Measurements from ENCODE around the gene CDC42EP5.
A peak's percentile ranks its signal among the peaks of the same experiment; 100 is the strongest.

The CDC42EP5 gene

DNA sequence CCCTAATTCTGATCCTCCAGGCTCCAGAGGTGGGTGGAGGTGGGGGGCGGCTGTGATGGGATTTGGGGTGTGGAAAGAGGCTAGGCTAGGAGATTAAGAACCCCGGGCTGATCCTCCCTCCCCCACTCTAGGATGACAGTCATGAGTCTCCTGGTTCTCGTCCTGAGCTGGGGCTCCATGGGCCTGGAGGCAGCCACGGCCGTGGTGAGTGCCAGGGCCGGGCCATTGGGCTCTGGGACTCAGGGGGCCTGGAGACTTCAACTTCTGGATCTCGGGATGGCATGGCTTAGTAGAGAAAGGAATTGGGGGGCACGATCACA is 44.0 kb downstream of the CDC42EP5 start:
- no peak overlapping the region for H4K91ac ChIP-seq (ENCODE audit: low read depth, low read length, poor library complexity)
- peak overlapping the region; percentile 5 for H3K18ac ChIP-seq (ENCODE audit: low read length)
- H3K4ac ChIP-seq (ENCODE audit: low read length): no peak overlapping the region
- H3K14ac ChIP-seq (ENCODE audit: low read length): no peak overlapping the region
- H4K8ac ChIP-seq (ENCODE audit: low read depth, low read length): no peak overlapping the region
- H3K23ac ChIP-seq (ENCODE audit: low read depth, low read length, poor library complexity): no peak overlapping the region
- H3K27ac ChIP-seq (replicated peaks; ENCODE audit: low read length): peak overlapping the region; percentile 83
- no peak overlapping the region for H2AK5ac ChIP-seq (ENCODE audit: low read depth, low read length)
- no peak overlapping the region for H2BK12ac ChIP-seq (ENCODE audit: low read length)
- peaks cover 0 to 2% of the 10 kb centered on the region in 2 donors for H3K9me3 ChIP-seq (replicated peaks in 1 of 2; ENCODE audit: control insufficient read depth in 2 of 2, insufficient read depth in 1 of 2, low read depth in 1 of 2, low read length in 2 of 2)
- H2BK5ac ChIP-seq (ENCODE audit: low read length): no peak overlapping the region
- H3K36me3 ChIP-seq (replicated peaks in 1 of 2; ENCODE audit: control insufficient read depth in 2 of 2, insufficient read depth in 2 of 2, low read length in 2 of 2): peaks cover 35 to 51% of the 10 kb centered on the region in 2 donors
- peak overlapping the region; percentile 90 for H2BK15ac ChIP-seq (ENCODE audit: low read length)
- WGBS, 2 donors (ENCODE audit: extremely low coverage in 2 of 2, insufficient read length in 2 of 2, insufficient replicate concordance in 1 of 2): no CpG with 5 or more reads among the region's 8 CpGs
- no peak overlapping the region for H2BK120ac ChIP-seq (ENCODE audit: low read depth, low read length)
- H3K4me1 ChIP-seq (ENCODE audit: control insufficient read depth in 2 of 2, insufficient read depth in 1 of 2, low read depth in 1 of 2, low read length in 2 of 2): peaks cover 7 to 44% of the 10 kb centered on the region in 2 donors
- no peak overlapping the region for H3K4me3 ChIP-seq (ENCODE audit: low read length in 2 of 2)
- no peak overlapping the region for H2AFZ ChIP-seq (ENCODE audit: low read length)
- H3K9ac ChIP-seq (ENCODE audit: low read depth, low read length, poor library complexity): no peak overlapping the region
- H3K79me1 ChIP-seq (ENCODE audit: low read depth, low read length): peaks cover 12% of the 10 kb centered on the region
- DNase-seq (ENCODE audit: low spot score): no peak
- peak overlapping the region; percentile 19 for H3K4me2 ChIP-seq (ENCODE audit: insufficient read depth, low read length, poor library complexity, severe bottlenecking)
- no peaks in the 10 kb centered on the region for H3K27me3 ChIP-seq (ENCODE audit: control insufficient read depth in 3 of 3, insufficient read depth in 3 of 3, low read depth in 1 of 3, low read length in 3 of 3)

DNA sequence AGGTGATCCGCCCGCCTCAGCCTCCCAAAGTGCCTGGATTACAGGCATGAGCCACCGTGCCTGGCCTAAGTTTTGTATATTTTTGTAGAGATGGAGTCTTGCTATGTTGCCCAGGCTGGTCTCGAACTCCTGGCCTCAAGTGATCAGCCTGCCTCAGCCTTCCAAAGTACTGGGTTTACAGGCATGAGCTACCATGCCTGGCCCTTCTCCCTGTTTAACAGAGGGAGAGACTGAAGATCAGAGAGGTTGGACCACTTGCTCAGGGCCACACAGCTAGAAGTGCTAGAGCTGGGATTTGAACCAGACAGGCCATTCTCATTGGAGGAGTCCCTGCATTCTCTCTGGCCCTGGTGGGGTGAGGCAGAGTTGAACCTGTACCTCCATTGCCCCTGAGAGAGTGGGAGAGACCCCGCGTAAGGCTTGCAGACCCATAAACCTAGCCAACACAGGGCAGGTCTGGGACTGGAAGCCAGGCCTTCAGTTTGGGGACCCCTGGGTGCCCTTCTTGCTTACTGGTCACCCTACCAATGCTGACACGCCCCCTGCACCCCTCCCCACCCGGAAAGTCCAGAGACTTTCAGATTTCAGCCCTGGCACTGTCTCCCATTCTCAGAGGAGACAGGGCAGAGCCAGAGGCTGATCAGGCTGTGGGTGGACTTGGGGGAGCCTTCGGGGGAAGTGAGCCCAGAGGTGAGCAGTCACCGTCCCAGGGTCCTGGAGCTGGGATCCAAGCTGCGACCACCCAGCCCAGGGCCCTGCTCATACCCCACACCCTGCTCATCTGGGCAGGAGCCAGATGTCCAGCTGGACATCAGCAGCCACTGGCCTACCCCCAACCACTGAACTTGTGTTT is 44.5 kb downstream of the CDC42EP5 start:
- peaks cover 13% of the 10 kb centered on the region for H3K79me1 ChIP-seq (ENCODE audit: low read depth, low read length)
- no CpG with 5 or more reads among the region's 11 CpGs for WGBS, 2 donors (ENCODE audit: extremely low coverage in 2 of 2, insufficient read length in 2 of 2, insufficient replicate concordance in 1 of 2)

DNA sequence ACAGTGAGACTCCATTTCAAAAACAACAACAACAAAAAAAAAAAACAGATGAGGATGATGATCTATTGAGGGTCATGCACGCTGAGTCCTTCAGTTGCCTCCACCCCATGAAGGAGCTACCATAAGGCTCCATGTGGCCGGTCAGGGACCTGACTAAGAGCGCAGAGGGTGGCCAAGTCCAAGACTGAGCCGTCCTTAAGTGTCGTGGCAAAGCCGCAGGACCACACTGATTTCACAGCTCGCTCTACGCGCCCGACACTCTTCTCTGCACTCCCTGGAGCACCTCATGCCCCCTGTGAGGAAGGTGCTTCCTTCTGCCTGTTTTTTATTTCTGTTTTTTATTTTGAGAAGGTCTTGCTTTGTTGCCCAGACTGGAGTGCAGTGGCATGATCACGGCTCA is 45.5 kb downstream of the CDC42EP5 start:
- Histone ChIP-seq H3K14ac (ENCODE audit: low read length) (no peak overlapping the region), H2BK5ac (ENCODE audit: low read length) (no peak overlapping the region), H4K8ac (ENCODE audit: low read depth, low read length) (no peak overlapping the region), H3K4me3 (ENCODE audit: low read length in 2 of 2) (no peak overlapping the region), H2BK15ac (ENCODE audit: low read length) (no peak overlapping the region), H3K27me3 (ENCODE audit: control insufficient read depth in 3 of 3, insufficient read depth in 3 of 3, low read depth in 1 of 3, low read length in 3 of 3) (no peaks in the 10 kb centered on the region), H3K4me1 (ENCODE audit: control insufficient read depth in 2 of 2, insufficient read depth in 1 of 2, low read depth in 1 of 2, low read length in 2 of 2) (peaks cover 7 to 38% of the 10 kb centered on the region in 2 donors), H3K27ac (replicated peaks; ENCODE audit: low read length) (no peak overlapping the region), H3K18ac (ENCODE audit: low read length) (no peak overlapping the region), H3K36me3 (replicated peaks in 1 of 2; ENCODE audit: control insufficient read depth in 2 of 2, insufficient read depth in 2 of 2, low read length in 2 of 2) (peaks cover 37 to 55% of the 10 kb centered on the region in 2 donors), H3K23ac (ENCODE audit: low read depth, low read length, poor library complexity) (no peak overlapping the region), H3K9ac (ENCODE audit: low read depth, low read length, poor library complexity) (no peak overlapping the region), H2BK120ac (ENCODE audit: low read depth, low read length) (no peak overlapping the region), H2AK5ac (ENCODE audit: low read depth, low read length) (no peak overlapping the region), H2AFZ (ENCODE audit: low read length) (no peak overlapping the region), H3K4me2 (ENCODE audit: insufficient read depth, low read length, poor library complexity, severe bottlenecking) (no peak overlapping the region), H4K91ac (ENCODE audit: low read depth, low read length, poor library complexity) (no peak overlapping the region), H3K9me3 (replicated peaks in 1 of 2; ENCODE audit: control insufficient read depth in 2 of 2, insufficient read depth in 1 of 2, low read depth in 1 of 2, low read length in 2 of 2) (peaks cover 0 to 2% of the 10 kb centered on the region in 2 donors), H3K4ac (ENCODE audit: low read length) (no peak overlapping the region), H3K79me1 (ENCODE audit: low read depth, low read length) (peaks cover 15% of the 10 kb centered on the region), H2BK12ac (ENCODE audit: low read length) (no peak overlapping the region)
- no CpG with 5 or more reads among the region's 11 CpGs for WGBS, 2 donors (ENCODE audit: extremely low coverage in 2 of 2, insufficient read length in 2 of 2, insufficient replicate concordance in 1 of 2)
- no peak for DNase-seq (ENCODE audit: low spot score)

More for the DNA sequence above, 44.5 kb downstream of the CDC42EP5 start:
- Histone ChIP-seq H2BK5ac (ENCODE audit: low read length) (no peak overlapping the region), H3K4me1 (ENCODE audit: control insufficient read depth in 2 of 2, insufficient read depth in 1 of 2, low read depth in 1 of 2, low read length in 2 of 2) (peaks cover 7 to 38% of the 10 kb centered on the region in 2 donors), H2BK12ac (ENCODE audit: low read length) (no peak overlapping the region), H3K18ac (ENCODE audit: low read length) (peak overlapping the region; percentile 5), H4K91ac (ENCODE audit: low read depth, low read length, poor library complexity) (no peak overlapping the region), H2AFZ (ENCODE audit: low read length) (no peak overlapping the region), H3K4ac (ENCODE audit: low read length) (no peak overlapping the region), H2BK120ac (ENCODE audit: low read depth, low read length) (no peak overlapping the region), H3K23ac (ENCODE audit: low read depth, low read length, poor library complexity) (no peak overlapping the region), H3K27me3 (ENCODE audit: control insufficient read depth in 3 of 3, insufficient read depth in 3 of 3, low read depth in 1 of 3, low read length in 3 of 3) (no peaks in the 10 kb centered on the region), H3K14ac (ENCODE audit: low read length) (no peak overlapping the region), H2AK5ac (ENCODE audit: low read depth, low read length) (no peak overlapping the region), H4K8ac (ENCODE audit: low read depth, low read length) (no peak overlapping the region), H3K4me3 (ENCODE audit: low read length in 2 of 2) (no peak overlapping the region), H3K27ac (replicated peaks; ENCODE audit: low read length) (peak overlapping the region; percentile 34), H3K4me2 (ENCODE audit: insufficient read depth, low read length, poor library complexity, severe bottlenecking) (no peak overlapping the region), H3K36me3 (replicated peaks in 1 of 2; ENCODE audit: control insufficient read depth in 2 of 2, insufficient read depth in 2 of 2, low read length in 2 of 2) (peaks cover 31 to 49% of the 10 kb centered on the region in 2 donors), H3K9me3 (replicated peaks in 1 of 2; ENCODE audit: control insufficient read depth in 2 of 2, insufficient read depth in 1 of 2, low read depth in 1 of 2, low read length in 2 of 2) (peaks cover 0 to under 1% of the 10 kb centered on the region in 2 donors), H2BK15ac (ENCODE audit: low read length) (no peak overlapping the region), H3K9ac (ENCODE audit: low read depth, low read length, poor library complexity) (no peak overlapping the region)
- no peak for DNase-seq (ENCODE audit: low spot score)

DNA sequence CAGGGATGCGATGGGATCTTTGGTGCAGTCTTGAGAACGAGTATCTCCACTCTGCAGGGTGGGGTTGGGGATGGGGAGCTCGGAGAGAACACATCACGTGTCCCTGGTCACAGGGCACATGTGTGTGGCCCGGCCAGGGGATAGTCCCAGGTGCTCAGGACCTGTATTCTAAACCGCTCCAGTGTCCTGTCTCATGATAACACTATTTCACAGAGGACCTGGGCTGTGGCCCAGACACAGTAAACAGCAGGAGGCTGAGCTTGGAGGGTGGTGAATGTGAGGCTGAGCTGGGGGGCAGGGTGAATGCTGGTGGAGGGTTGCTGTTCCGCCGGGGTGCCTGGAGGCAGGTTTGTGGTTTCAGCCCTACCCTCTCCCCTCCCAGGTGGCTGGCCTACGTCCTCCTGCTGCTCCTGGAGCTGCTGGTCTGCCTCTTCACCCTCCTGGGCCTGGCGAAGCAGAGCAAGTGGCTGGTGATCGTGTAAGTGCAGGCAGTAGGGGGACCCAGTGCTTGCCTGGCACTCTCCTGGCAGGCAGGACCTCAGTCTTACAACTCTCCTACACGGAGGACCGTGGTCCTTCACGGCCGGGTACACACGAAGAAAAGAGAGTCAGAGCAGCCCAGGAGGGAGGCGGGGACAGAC is 46.7 kb downstream of the CDC42EP5 start:
- Histone ChIP-seq H4K8ac (ENCODE audit: low read depth, low read length) (peak overlapping the region; percentile 68), H3K4me1 (ENCODE audit: control insufficient read depth in 2 of 2, insufficient read depth in 1 of 2, low read depth in 1 of 2, low read length in 2 of 2) (peaks cover 14 to 46% of the 10 kb centered on the region in 2 donors), H3K18ac (ENCODE audit: low read length) (peak overlapping the region; percentile 84), H2BK15ac (ENCODE audit: low read length) (peak overlapping the region; percentile 7), H3K4me2 (ENCODE audit: insufficient read depth, low read length, poor library complexity, severe bottlenecking) (no peak overlapping the region), H3K4ac (ENCODE audit: low read length) (no peak overlapping the region), H3K14ac (ENCODE audit: low read length) (no peak overlapping the region), H3K4me3 (ENCODE audit: low read length in 2 of 2) (no peak overlapping the region), H3K36me3 (replicated peaks in 1 of 2; ENCODE audit: control insufficient read depth in 2 of 2, insufficient read depth in 2 of 2, low read length in 2 of 2) (peaks cover 38 to 53% of the 10 kb centered on the region in 2 donors), H3K9ac (ENCODE audit: low read depth, low read length, poor library complexity) (peak overlapping the region; percentile 12), H4K91ac (ENCODE audit: low read depth, low read length, poor library complexity) (peak overlapping the region; percentile 38), H3K79me1 (ENCODE audit: low read depth, low read length) (peaks cover 22% of the 10 kb centered on the region), H3K9me3 (replicated peaks in 1 of 2; ENCODE audit: control insufficient read depth in 2 of 2, insufficient read depth in 1 of 2, low read depth in 1 of 2, low read length in 2 of 2) (peaks cover 0 to 2% of the 10 kb centered on the region in 2 donors), H2AK5ac (ENCODE audit: low read depth, low read length) (peak overlapping the region; percentile 86), H3K27me3 (ENCODE audit: control insufficient read depth in 3 of 3, insufficient read depth in 3 of 3, low read depth in 1 of 3, low read length in 3 of 3) (no peaks in the 10 kb centered on the region), H2BK120ac (ENCODE audit: low read depth, low read length) (no peak overlapping the region), H2AFZ (ENCODE audit: low read length) (no peak overlapping the region), H3K27ac (replicated peaks; ENCODE audit: low read length) (peak overlapping the region; percentile 49), H3K23ac (ENCODE audit: low read depth, low read length, poor library complexity) (peak overlapping the region; percentile 60), H2BK12ac (ENCODE audit: low read length) (peak overlapping the region; percentile 82), H2BK5ac (ENCODE audit: low read length) (peak overlapping the region; percentile 70)
- no CpG with 5 or more reads among the region's 17 CpGs for WGBS, 2 donors (ENCODE audit: extremely low coverage in 2 of 2, insufficient read length in 2 of 2, insufficient replicate concordance in 1 of 2)
- no peak for DNase-seq (ENCODE audit: low spot score)

Data from neuronal stem cell (in vitro differentiated cells).